Ureter (tissue), 1 donor: Measurements from ENCODE around the gene ADGRV1. TPM values are rescaled to one million over a fixed set of nuclear protein-coding genes. Genes with fewer than 3 reads are reported as not detected.
A peak's percentile ranks its signal among the peaks of the same experiment; 100 is the strongest.

ENCODE experiments used
- DNase-seq: peaks from one replicate; pipeline ENCODE4 v3.0.0-alpha.2; 2020; ENCODE audit warnings: low spot score
- total RNA-seq: library from RNA; stranded (reverse); gene quantifications from one replicate; pipeline ENCODE4 v1.2.4, GENCODE V29; 2023
- donor health status: DM: yes; HTN: yes; CAD: no.

ADGRV1 gene
- total RNA-seq, 1 donor from 2014 or later = 4.7 TPM

GRCh38 chr5:91160714-91161285 lies 602.2 kb downstream of the ADGRV1 start:
- DNase-seq = no peak

- DNase-seq = peak; percentile 88
These were observed 604.2 kb downstream of the ADGRV1 start for GRCh38 chr5:91162534-91163381.

GRCh38 chr5:91164424-91164823 lies 605.8 kb downstream of the ADGRV1 start:
- no peak for DNase-seq

- DNase-seq = no peak
These were observed 607.6 kb downstream of the ADGRV1 start for GRCh38 chr5:91166059-91166807.

- DNase-seq = no peak
These were observed 610.3 kb downstream of the ADGRV1 start for GRCh38 chr5:91168859-91169258.

GRCh38 chr5:91170266-91170665 lies 611.7 kb downstream of the ADGRV1 start:
- DNase-seq = no peak

GRCh38 chr5:91171322-91171721 lies 612.7 kb downstream of the ADGRV1 start:
- no peak for DNase-seq

GRCh38 chr5:91174396-91174795 lies 615.8 kb downstream of the ADGRV1 start:
- DNase-seq = no peak

GRCh38 chr5:91175708-91176107 lies 617.1 kb downstream of the ADGRV1 start:
- no peak for DNase-seq

- no peak for DNase-seq
These were observed 617.9 kb downstream of the ADGRV1 start for GRCh38 chr5:91176288-91177016.

GRCh38 chr5:91177085-91177484 lies 618.5 kb downstream of the ADGRV1 start:
- DNase-seq = no peak

- DNase-seq = no peak
These were observed 619.0 kb downstream of the ADGRV1 start for GRCh38 chr5:91177639-91178038.

GRCh38 chr5:91178461-91178860 lies 619.9 kb downstream of the ADGRV1 start:
- no peak for DNase-seq

- no peak for DNase-seq
These were observed 620.4 kb downstream of the ADGRV1 start for GRCh38 chr5:91179018-91179417.

- no peak for DNase-seq
These were observed 621.9 kb downstream of the ADGRV1 start for GRCh38 chr5:91180506-91180905.

- DNase-seq = peak; percentile 49
These were observed 624.2 kb downstream of the ADGRV1 start for GRCh38 chr5:91182763-91183162.

GRCh38 chr5:91183743-91184142 lies 625.1 kb downstream of the ADGRV1 start:
- DNase-seq = peak; percentile 59

- DNase-seq = no peak
These were observed 627.5 kb downstream of the ADGRV1 start for GRCh38 chr5:91186101-91186500.

- no peak for DNase-seq
These were observed 628.4 kb downstream of the ADGRV1 start for GRCh38 chr5:91187032-91187431.

GRCh38 chr5:91188755-91189154 lies 630.2 kb downstream of the ADGRV1 start:
- DNase-seq = no peak

- peak; percentile 62 for DNase-seq
These were observed 631.1 kb downstream of the ADGRV1 start for GRCh38 chr5:91189480-91190313.
